ENCODE measurements around the gene MRPL55. TPM values are rescaled to one million over a fixed set of nuclear protein-coding genes. Genes with fewer than 3 reads are reported as not detected.
A peak's percentile ranks its signal among the peaks of the same experiment; 100 is the strongest.

Gene MRPL55
- total and polyA plus RNA-seq, 2 of the 13 experiments (the other 11 are each of a cell fraction or from before 2014, with no cell fraction given): 58.6 to 92.9 TPM

DNA sequence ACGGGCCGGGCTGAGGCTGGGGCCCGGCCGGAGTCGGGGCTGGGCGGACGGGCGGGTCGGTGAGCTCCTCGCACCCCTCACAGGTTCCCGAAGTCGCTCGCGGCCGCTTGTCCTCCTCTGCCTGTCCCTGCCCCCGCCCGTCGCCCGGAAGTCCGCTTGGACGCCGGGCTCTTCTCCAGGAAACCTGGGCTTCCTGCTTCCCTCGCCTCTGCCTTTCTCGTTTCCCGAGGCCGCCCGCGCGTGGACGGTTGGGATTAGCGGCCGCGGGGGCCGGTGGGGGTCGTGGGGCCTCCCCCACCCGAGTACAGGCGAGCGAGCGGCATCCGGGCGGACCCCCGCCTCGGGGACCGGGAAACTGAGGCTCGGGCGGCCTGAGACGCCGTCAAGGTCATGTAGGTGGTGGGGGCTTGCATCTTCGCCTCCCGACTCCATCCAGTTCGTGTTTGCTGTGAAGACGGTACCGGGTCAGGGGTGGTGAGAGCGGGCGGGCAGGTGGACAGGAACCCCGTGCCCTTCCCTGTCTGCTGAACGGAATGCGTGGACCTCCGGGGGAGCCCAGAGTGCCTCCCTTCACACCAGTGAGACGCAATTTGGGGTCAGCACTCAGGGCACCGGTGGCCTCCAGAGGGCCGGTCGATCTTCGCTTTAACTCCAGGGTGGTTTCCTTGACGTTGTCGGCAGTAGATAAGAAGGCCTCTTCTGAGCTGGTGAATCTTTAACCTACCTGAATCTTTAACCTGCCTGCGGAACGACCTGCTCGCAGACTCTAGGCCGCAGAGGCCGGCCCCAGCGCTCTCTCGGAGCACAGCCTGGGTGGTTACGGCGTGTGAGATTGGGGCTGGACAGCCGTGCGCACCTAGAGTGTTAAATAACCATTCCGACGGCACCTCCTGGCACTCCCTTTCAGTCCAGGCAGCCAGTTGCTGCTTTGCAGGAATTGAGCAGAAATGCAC is 25.9 kb downstream of the MRPL55 start (continued):
- TF ChIP-seq, protein P1, sequence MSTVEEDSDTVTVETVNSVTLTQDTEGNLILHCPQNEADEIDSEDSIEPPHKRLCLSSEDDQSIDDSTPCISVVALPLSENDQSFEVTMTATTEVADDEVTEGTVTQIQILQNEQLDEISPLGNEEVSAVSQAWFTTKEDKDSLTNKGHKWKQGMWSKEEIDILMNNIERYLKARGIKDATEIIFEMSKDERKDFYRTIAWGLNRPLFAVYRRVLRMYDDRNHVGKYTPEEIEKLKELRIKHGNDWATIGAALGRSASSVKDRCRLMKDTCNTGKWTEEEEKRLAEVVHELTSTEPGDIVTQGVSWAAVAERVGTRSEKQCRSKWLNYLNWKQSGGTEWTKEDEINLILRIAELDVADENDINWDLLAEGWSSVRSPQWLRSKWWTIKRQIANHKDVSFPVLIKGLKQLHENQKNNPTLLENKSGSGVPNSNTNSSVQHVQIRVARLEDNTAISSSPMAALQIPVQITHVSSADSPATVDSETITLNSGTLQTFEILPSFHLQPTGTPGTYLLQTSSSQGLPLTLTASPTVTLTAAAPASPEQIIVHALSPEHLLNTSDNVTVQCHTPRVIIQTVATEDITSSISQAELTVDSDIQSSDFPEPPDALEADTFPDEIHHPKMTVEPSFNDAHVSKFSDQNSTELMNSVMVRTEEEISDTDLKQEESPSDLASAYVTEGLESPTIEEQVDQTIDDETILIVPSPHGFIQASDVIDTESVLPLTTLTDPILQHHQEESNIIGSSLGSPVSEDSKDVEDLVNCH (CRISPR knock-in tag; IDR thresholded peaks at IDR 0.05): no peak
- no peak for TF ChIP-seq ZFP41 (CRISPR knock-in tag; IDR thresholded peaks at IDR 0.05; ENCODE audit: borderline replicate concordance)
- TF ChIP-seq, protein P2, sequence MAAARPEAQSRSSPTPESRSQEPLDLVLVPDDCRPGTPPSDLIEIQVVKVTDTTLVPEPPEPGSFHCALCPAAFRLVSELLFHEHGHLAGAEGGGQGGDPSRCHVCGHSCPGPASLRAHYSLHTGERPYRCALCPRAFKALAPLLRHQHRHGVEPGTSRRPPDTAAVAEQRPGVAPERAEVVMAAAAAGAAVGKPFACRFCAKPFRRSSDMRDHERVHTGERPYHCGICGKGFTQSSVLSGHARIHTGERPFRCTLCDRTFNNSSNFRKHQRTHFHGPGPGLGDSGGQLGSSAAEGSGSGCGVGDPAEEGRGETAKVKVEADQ (CRISPR knock-in tag; IDR thresholded peaks at IDR 0.05; ENCODE audit: borderline replicate concordance): no peak
- peak; percentile 18; the same call in 1 of the 2 replicates for TF ChIP-seq MXD4 (CRISPR knock-in tag; IDR thresholded peaks at IDR 0.05)
- TF ChIP-seq ZNF781 (CRISPR knock-in tag; IDR thresholded peaks at IDR 0.05; ENCODE audit: borderline replicate concordance, not compliant biosample characterization): no peak
- TF ChIP-seq ZC3H4 (CRISPR knock-in tag; IDR thresholded peaks at IDR 0.05; ENCODE audit: borderline replicate concordance): no peak
- TF ChIP-seq ZBTB38 (CRISPR knock-in tag; IDR thresholded peaks at IDR 0.05): 0 out of 2 replicates have a peak, but pooled peaks have one; percentile 3
- TF ChIP-seq, protein P3, sequence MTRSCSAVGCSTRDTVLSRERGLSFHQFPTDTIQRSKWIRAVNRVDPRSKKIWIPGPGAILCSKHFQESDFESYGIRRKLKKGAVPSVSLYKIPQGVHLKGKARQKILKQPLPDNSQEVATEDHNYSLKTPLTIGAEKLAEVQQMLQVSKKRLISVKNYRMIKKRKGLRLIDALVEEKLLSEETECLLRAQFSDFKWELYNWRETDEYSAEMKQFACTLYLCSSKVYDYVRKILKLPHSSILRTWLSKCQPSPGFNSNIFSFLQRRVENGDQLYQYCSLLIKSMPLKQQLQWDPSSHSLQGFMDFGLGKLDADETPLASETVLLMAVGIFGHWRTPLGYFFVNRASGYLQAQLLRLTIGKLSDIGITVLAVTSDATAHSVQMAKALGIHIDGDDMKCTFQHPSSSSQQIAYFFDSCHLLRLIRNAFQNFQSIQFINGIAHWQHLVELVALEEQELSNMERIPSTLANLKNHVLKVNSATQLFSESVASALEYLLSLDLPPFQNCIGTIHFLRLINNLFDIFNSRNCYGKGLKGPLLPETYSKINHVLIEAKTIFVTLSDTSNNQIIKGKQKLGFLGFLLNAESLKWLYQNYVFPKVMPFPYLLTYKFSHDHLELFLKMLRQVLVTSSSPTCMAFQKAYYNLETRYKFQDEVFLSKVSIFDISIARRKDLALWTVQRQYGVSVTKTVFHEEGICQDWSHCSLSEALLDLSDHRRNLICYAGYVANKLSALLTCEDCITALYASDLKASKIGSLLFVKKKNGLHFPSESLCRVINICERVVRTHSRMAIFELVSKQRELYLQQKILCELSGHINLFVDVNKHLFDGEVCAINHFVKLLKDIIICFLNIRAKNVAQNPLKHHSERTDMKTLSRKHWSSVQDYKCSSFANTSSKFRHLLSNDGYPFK (CRISPR knock-in tag; IDR thresholded peaks at IDR 0.05; ENCODE audit: borderline replicate concordance): no peak
- no peak for TF ChIP-seq CEBPB (IDR thresholded peaks at IDR 0.05; ENCODE audit: borderline replicate concordance, low read depth, low read length)
- TF ChIP-seq, protein P4, sequence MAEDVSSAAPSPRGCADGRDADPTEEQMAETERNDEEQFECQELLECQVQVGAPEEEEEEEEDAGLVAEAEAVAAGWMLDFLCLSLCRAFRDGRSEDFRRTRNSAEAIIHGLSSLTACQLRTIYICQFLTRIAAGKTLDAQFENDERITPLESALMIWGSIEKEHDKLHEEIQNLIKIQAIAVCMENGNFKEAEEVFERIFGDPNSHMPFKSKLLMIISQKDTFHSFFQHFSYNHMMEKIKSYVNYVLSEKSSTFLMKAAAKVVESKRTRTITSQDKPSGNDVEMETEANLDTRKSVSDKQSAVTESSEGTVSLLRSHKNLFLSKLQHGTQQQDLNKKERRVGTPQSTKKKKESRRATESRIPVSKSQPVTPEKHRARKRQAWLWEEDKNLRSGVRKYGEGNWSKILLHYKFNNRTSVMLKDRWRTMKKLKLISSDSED (CRISPR knock-in tag; IDR thresholded peaks at IDR 0.05): 0 out of 2 replicates have a peak, but pooled peaks have one; percentile 20
- TF ChIP-seq RARA (CRISPR knock-in tag; IDR thresholded peaks at IDR 0.05): no peak
- TF ChIP-seq ATRX (CRISPR knock-in tag; IDR thresholded peaks at IDR 0.05; ENCODE audit: borderline replicate concordance): no peak
- TF ChIP-seq YY1 (IDR thresholded peaks at IDR 0.05; ENCODE audit: insufficient read depth, insufficient replicate concordance, low read depth, low read length): peak; percentile 39
- no peak for TF ChIP-seq SKI (IDR thresholded peaks at IDR 0.05; ENCODE audit: partially characterized antibody)
- no peak for TF ChIP-seq CCAR2 (optimal IDR thresholded peaks at IDR 0.05; ENCODE audit: low read depth, low read length)
- no peak for TF ChIP-seq XRCC5 (optimal IDR thresholded peaks at IDR 0.05; ENCODE audit: low read length)
- TF ChIP-seq MTA1 (CRISPR knock-in tag; IDR thresholded peaks at IDR 0.05; ENCODE audit: borderline replicate concordance): no peak
- TF ChIP-seq GZF1 (CRISPR knock-in tag; IDR thresholded peaks at IDR 0.05): 0 out of 2 replicates have a peak, but pooled peaks have one; percentile 38

Measured in HepG2 (cell line).